NCI-H2196 treated with DMSO at 0.1 percent for 48 hours (cell line): Measurements from ENCODE around the gene HOXA5.

Experiments
- DNase-seq: peaks from one replicate; lab custom pipeline; 2025; ENCODE audit not compliant: unreplicated experiment; lab: John Stamatoyannopoulos, UW

Gene HOXA5

DNA sequence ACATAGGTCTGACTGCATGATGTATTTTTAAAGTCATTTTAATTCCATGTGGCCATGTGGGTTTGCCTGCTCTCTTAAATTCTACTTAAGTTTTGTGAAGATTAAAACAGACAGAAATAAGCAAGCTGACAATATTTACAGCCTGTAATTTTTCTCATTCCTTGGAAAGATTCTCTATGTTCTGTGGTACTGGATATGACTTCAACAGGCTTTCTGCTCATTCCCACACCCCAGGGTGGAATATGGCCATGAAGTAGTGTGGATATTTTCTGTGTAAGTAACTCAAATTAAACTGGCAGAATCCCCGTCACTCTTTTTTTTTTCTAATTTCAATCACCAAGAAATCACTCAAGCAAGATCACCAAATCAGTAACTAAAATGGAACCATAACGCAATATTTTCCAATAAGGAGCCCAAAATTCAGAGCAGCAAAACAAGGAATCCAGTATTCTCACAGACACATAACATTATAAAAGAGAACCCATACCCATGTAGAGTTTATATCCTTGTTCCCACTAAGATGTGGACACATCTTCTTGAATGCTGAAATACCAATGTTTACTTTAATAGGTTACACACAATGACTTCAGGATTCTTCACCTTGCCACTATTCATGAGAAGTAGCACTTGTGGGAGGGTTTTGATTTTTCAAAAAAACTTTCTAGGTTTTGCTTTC lies 5.7 kb downstream of the HOXA5 start:
- no peak for DNase-seq

DNA sequence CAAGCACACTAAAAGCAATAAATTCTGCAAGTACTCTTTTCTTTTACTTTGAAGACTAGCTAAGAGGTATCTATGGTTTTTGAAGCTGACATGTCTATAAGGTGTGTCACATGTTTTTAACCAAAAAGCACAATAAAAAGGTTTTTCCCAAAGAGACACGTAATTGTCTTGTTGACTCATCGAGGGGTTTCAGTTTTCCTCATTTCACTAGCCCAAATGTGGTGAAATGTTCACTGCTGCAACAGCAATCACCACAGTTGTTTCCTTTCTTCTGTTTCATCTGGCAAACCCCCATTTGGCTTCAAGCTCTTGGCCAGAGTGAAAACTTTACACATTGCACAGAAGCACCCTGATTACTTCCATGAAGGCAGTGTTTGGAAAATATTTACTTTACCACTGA lies 9.1 kb downstream of the HOXA5 start:
- no peak for DNase-seq

DNA sequence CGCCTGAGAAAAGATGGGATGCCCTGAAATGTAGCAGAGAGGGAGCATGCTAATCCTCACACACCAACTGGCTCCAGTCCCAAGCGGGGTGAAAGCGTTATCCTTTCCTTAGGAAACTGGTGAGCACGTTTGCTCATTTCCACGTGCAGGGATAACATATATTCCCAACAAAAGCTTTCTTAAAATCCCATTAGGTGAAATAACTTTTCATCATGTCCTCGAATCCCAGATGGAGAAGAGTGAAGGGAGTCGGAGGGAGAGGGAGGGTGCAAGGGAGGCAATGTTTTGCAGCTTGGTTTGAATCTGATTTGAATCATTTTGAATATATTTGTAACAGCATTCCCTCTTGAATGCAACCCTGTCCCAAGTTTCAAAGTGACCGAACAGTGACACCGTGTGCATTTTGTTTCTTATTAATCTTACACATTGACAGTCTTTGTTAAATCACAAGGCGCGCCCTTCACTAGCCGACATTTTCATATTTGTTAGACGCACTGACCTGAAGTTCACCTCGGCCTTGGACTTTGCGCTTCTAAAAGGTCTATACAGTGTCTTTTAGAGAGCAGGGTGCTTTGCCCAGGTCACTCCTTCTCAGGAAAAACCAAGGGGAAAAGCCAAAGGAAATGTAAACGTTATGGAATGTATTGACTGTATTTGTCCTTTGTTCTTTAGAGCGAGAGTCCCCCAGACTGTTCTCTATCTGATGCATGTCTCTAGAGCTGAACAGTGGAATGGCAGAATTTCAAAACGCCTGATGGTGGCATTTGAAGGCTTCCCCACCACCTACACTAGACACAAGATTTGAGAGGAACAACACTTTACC lies 9.9 kb downstream of the HOXA5 start:
- DNase-seq: no peak

DNA sequence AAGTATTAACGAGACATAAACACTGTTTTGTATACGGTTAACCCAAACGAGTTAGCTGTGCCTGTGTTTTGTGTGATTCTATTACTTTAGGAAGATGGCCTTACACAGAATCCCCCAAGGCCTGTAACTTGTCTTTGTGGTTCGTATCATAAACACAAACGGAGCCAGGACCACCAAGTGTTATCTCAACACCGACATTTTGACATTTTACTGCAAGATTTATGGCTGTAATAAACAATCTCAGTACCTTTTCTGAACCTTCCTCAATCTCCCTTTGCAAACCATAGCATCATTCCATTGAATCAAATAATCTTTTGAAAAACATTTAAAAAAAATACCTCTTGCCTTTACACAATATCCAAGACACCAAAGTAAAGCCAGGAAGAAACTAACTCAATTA lies 10.5 kb downstream of the HOXA5 start:
- no peak for DNase-seq

DNA sequence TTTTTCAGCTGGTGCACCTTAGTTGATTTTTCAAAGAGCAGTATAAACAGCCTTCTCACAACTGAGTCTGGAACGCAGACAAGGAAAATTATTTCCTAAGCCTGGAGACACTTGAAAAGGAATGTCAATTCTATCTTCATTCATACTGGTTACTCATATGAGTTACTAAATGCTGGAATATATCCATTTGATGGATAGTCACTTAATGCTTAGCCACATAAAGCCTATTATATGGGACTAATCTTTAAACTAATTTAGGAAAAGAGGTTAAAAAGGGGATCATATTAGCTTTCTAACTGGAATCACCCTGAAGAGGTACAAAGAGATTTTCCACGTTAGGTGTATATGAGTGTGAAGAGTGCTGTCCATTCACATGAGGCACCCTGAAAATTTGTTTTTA lies 11.3 kb downstream of the HOXA5 start:
- no peak for DNase-seq

DNA sequence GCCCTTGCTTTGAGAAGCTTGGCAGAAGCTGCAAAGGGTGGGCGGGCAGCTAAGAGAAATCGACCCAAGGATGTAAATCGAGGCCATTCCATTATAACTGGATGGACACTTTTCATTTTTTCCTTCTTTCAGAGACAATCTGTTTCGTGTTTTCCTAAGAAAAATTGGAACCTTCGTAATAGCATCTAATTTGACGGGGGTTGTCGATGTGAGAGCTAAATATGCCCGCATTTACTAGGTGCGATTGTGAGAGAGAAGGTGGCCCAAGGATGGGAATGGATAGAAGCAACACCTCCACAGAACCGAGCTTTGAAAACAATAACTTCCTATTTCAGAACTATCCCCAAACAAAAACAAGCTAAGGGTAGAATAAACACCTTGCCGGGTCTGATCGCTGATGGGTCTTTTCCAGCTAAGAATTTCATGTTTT lies 12.1 kb downstream of the HOXA5 start:
- DNase-seq: no peak

DNA sequence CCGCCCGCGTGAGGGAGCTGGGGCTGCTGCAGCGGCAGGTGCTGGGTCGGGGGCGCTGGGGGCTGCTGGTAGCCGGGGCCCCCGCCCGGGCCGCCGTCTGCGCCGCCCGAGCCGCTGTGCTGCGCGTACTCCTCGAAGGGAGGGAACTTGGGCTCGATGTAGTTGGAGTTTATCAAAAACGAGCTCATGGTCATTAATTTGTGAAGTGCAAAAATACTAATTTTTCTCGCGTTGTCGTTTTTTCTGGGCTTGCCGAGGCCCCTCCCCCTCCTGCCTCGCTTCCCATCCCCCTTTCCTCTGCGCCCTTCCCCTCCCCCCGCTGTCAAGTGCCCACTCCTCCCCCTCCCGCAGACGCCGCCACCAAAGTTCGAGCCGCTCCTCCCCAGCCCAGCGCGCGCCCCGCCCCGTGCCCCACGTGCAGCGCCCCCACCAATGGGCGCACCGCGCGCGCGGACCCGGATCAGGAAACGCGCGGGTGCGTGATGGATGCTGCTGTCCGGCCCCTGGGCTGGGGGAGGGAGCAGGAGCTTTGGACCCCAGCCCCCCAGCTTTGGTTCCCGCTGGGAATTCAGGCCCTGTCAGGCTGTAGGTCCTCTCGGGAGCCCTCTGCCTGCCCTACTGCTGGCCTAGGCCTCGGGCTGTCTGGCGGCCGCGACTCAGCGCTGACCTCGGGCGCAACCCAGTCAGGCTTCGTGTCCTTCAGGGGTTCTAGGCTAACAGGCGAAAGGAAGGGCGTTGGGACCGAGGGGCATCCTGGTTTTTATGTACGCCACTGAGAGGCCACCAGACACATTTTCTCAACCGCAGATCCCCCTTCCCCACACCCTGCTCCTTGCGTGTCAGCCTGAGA lies 12.7 kb downstream of the HOXA5 start, which contains the start of gene HOXA4:
TSS of gene HOXA4 (minus strand) at position 218 of the 850 bp plus-strand sequence. CDS start at position 194, 24 bp downstream.
- DNase-seq: peak; percentile 55

DNA sequence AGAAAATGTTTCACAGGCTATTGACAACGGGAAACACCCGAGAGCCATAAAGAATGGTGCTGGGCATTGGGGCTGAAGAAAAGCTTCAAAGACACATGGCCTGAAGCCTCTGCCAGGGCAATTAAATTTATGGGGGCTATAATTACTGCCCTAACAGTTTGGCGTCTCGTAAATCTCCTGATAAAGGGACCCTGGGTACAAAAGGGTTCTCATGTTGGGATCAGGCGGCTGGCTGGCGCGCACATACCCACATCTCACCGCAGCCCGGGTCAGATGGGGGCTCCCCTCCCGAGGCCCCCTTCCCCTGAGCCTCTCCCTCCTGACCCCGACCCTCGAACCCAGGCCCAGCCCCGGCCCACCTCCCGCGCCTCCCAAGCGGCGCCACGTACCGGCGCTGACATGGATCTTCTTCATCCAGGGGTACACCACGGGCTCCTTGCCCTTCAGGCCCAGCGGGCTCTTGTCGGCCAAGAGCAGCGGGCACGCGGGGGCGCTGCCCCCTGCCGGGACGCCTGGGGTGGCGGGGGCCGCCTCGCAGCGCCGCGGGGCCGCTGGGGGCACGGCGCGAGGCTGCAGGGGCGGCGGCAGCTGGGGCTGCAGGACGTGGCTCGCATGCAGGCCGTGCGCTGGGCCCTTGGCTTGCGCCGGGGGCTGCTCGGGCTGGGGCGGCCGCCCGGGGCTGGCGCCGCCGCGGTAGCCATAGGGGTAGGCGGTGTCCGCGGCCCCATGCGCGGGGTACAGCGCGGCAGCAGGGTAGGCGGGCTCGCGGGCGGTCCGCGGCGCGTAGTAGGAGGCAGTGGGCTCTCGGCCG lies 13.5 kb downstream of the HOXA5 start:
- no peak for DNase-seq

DNA sequence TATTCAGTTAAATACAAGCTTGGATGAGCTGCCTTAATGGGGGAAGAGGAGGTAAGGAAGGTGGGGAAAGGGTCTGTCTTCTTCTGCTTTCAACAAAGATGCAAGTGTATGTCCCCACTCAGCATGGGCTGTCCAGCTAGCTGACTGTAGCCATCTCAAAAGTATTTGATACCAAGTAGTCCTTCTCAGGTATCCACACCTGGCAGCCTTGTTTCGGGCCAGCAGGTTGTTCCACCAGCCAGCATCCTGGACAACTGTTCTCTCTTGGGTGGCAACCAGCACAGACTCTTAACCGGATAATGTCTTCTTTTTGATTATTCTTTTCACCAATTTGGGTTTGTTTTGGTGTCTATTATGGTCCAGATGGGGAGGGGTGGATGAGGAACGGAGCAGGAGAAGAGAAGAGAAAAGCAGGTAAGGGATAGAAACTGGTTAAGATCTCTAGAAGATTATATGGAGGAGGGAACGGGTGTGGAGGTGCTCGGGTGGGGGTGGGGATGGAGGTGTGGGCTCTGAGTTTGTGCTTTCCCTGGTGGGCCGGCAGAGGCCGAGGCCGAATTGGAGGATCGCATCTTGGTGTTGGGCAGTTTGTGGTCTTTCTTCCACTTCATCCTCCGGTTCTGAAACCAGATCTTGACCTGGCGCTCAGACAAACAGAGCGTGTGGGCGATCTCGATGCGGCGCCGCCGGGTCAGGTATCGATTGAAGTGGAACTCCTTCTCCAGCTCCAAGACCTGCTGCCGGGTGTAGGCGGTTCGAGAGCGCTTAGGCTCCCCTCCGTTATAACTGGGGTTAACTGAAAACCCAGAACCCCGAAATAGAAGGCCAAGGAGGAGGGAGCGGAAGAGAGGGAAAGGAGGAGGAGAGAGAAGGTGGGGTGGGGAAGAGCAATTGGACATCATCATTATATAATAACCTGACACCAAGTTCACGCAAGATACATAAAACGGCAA lies 14.4 kb downstream of the HOXA5 start:
- DNase-seq: no peak

DNA sequence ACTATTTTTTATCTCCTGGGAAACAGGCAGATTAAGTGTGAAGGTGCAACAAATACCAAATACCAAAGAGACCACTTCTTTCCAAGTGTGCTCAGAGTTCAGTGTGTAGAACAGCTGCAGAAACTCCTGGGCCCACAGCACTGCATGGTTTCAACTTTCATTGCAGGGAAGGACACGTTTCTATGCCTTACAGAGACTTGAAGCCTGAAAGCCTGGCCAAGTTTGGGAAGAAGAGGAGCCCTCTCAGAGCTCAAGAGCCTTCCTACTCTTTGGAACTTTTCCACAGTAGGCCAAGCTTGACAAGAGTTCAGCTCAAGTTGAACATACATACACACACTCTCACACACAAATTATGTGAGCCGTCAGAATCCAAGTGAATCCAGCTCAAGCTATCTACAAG lies 15.4 kb downstream of the HOXA5 start:
- no peak for DNase-seq

DNA sequence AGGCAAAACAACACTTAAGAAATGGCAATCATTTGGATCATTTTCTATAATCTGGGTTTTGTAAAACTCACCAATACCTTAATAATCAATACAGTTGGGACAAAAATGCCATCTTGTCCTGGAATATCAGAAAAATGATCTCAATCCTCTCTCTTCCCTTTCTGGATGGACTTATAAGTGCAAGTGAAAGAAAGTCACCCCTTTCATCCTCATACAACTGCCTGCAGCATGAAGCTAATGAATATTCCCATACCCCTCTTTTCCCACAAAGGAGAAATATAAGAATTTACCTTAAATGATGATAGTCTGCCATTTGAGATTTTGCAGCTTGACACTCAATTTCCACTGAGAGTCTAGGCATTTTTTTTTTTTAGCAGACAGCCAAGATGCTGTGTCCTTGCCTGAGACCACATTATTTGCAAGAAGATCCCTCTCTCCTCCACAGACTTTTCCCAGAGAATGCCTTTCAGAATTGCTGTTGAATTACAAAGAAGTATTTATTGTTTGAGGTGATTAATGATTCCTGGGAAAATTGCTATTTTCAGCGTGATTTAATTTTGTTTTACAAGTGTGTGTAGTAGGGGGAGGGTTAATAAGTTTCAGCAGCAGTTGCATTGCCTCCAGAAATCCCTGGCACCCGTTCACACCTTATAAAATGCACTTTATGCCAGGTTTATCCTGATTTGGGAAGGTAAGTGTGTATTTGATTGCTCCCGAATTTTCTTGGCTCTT lies 16.7 kb downstream of the HOXA5 start:
- DNase-seq: no peak

DNA sequence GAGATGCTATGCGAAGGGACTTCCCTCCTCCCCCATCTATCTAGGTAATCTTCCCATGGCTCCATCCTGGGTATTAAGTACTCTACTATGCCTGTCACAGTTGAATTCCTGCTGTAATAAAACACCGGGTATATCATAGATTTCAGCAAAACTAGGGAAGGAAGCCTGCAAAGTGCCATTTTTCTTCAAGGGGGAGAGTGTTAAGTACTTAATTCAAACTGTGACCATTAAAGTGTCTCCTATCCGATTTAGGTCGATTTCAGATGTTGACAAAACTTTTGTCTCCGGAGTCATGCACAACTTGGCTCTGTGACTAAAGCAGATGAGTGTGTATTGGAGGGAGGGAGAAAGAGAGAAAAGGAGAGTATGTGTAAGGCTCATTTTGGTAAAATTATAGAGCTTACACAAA lies 17.5 kb downstream of the HOXA5 start:
- DNase-seq: no peak

DNA sequence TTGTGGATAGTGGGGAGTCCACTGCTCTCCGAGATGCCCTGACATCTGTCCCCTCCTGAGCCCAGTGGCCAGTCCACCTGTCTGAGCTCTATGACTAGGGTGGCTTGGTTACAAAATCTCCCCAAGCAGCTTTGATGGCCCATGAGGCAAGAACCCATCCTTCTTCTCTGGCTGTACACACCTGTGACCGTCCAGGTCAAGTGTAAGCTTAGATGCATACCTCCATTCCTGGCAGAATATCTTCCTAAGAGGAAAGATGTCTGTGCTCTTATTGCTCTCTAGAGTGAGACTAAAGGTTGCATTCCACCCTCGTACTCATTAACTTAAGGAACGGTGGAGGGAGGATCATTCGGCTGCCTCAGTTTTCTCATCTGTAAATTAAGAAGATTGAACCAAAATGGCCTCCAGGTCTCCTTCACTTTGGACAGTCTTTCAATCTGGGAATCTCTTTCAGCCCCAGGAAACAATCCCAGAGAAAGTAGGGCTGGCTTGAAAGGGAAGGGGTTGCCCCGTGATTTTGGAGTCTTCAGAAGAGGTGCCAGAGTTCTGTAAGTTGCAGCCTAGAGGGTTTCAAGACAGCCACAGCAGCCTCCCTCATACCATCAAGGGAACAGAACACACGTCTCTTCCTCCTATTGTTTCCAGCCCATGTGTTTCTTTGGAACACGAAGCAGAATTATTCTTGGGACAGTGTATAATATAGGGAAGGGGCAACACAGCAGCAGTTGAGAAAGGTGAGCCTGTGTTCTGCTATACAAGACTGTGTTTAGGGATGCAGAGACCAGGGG lies 18.4 kb downstream of the HOXA5 start:
- no peak for DNase-seq

DNA sequence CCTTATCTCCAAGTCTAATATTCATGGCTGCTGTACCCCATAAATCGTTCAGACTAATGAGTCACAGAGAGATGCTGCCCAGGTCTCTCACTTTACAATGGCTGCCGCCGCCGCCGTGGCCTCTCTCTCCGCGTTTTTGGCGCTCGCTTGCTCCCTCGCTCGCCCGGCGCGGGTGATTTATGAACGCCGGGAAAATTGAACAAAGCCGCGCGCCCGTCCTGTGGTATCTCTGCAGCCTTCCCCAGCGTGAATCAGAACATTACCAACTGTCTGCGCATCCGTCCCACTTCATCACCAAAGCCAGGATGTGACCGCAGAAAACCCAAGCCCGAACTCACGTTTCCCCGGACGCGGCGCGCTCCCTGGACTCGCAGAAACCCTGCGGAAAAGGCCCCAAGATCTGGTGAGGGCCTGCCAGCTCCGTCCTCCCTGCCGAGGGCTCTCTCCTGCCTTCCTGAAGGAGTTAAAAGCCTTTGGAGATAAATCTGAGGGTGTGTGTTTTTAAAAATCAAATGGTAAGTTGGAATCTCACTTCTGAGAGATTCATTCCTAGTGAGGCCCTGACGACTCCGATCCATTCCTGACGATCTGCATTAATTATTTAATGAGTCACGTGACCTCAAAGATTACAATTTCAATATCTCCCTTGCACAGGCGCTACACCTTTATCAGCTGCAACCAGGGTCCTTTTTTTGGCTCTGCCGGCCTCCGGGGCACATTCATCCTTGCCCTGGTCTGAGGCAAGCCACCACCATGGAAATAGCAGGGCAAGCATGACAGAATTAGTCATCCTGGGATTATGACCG lies 19.2 kb downstream of the HOXA5 start:
- no peak for DNase-seq

DNA sequence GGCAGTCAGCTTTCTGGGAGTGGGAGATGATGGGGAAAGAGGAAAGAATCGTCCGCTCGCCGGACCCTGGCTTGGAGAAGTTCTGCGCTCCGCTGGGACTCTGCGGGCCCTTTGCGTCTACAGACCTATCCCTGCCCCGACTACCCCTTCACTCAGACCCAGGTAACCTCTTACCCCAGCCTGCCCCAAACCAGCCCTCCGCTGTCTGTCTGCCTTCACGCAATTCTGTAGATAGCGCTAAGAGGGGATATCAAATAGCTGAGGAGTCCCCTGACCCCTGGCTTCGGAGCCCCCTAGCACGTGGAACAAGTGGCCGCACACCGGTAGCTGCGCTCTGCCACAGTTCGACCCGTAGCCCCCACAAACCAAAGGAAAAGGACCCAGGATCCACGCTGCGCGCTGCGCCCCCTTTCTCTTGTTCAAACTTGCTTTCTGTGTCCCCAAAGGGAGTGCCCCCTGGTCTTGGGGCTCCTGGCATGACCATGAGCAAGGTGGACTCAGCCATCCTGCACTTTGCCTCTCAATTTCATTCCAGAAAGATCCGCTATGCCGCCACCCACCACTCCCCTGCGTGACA lies 19.9 kb downstream of the HOXA5 start:
- no peak for DNase-seq

DNA sequence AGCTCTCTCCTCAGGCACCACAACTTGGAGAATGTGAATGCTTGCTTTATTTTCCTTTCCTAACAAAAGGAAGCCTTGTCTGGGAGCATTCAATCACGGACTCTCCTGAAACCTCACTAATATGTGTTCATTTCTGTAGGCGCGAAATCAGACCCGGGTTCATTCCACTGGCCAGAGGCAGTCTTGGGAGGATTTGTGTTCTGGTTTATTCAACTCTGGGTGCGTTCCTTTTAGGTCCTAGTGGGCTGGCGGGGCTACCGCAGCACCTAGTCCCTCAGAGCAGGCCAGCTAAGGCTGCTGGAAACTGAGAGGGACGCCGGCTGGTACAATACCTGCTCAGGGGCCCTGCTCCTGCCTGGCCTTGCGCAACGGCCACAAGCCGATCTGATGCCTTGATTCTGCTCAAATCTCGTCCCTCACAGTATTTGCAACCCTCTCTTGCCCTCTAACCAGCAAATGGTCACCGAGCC lies 20.4 kb downstream of the HOXA5 start:
- DNase-seq: no peak
